Bronchial epithelial cell (primary cell): ENCODE data around the gene IGFBP7. TPM values are rescaled to one million over a fixed set of nuclear protein-coding genes. Genes with fewer than 3 reads are reported as not detected.
A peak's percentile ranks its signal among the peaks of the same experiment; 100 is the strongest.

Experiments used
- DNase-seq: peaks from one replicate; pipeline ENCODE4 v3.0.0-alpha.2; 2010; ENCODE audit warnings: low read depth
- FAIRE-seq: peaks from 2 replicates; lab custom pipeline; 2011; peaks lifted over from hg19 to GRCh38; lab: Jason Lieb, UNC
- H3K27me3 ChIP-seq: 2 replicates; pipeline ENCODE4 v1.5.1; 2011; ENCODE audit warnings: low read length; ENCODE audit not compliant: control insufficient read depth, insufficient read depth
- H3K36me3 ChIP-seq: 2 replicates; pipeline ENCODE4 v1.5.1; 2011; ENCODE audit warnings: low read length; ENCODE audit not compliant: control insufficient read depth, insufficient read depth
- H3K4me3 ChIP-seq: 2 replicates; pipeline ENCODE4 v1.5.1; 2011; ENCODE audit warnings: mild to moderate bottlenecking, low read depth, low read length, control low read depth
- total RNA-seq: library from RNA; depleted of rRNA; stranded (reverse); fragments of >200 nt; gene quantifications from 2 replicates; pipeline ENCODE4 v1.2.1, GENCODE V29; 2014
- TF ChIP-seq, protein P1 (sequence below): IDR thresholded peaks from 2 replicates; pipeline ENCODE4 v1.5.1; 2011; ENCODE audit warnings: mild to moderate bottlenecking, moderate library complexity, low read length, control low read depth, inconsistent platforms; ENCODE audit not compliant: insufficient read depth, severe bottlenecking

The IGFBP7 gene
- total RNA-seq, 1 donor from 2014 or later: 92.9 TPM

DNA sequence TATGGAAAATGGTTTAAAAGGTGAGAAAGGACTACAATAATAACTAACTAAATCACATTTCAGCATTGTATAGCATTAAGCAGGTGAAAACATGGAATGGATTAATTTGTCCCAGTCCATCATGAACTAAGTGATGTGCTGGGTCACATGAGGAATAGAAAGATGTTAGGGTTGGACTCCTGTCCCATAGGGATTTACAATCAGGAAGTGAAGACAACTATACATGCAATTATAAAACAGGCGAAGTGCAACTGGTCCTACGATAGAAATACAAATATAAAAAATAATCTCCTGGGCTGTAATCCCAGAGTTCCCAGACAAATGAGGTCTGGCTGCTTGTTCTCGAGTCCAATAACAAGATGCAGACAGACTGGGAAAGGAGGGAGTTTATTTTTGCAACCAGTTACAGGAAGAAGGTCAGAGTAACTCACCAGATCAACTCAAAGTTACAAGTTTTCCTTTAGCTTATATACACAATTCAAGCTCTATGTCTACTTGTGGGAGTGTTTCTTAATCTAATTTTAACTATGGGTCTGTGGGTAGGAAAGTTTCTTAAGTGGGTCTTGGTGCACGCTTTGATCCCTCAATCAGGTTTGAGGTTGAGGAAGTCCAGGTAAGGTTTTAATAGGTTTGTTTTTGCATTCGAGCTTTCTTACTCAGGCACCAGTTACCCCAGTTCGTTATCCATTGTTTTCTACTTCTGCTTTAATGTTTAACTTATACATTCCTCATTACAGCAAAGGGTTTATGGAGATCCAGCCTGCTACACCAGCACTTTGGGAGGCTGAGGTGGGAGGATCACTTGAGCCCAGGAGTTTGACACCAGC is 50.1 kb downstream of the IGFBP7 start:
- FAIRE-seq: no peak
- TF ChIP-seq, protein P1, sequence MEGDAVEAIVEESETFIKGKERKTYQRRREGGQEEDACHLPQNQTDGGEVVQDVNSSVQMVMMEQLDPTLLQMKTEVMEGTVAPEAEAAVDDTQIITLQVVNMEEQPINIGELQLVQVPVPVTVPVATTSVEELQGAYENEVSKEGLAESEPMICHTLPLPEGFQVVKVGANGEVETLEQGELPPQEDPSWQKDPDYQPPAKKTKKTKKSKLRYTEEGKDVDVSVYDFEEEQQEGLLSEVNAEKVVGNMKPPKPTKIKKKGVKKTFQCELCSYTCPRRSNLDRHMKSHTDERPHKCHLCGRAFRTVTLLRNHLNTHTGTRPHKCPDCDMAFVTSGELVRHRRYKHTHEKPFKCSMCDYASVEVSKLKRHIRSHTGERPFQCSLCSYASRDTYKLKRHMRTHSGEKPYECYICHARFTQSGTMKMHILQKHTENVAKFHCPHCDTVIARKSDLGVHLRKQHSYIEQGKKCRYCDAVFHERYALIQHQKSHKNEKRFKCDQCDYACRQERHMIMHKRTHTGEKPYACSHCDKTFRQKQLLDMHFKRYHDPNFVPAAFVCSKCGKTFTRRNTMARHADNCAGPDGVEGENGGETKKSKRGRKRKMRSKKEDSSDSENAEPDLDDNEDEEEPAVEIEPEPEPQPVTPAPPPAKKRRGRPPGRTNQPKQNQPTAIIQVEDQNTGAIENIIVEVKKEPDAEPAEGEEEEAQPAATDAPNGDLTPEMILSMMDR: no peak
- DNase-seq: no peak

DNA sequence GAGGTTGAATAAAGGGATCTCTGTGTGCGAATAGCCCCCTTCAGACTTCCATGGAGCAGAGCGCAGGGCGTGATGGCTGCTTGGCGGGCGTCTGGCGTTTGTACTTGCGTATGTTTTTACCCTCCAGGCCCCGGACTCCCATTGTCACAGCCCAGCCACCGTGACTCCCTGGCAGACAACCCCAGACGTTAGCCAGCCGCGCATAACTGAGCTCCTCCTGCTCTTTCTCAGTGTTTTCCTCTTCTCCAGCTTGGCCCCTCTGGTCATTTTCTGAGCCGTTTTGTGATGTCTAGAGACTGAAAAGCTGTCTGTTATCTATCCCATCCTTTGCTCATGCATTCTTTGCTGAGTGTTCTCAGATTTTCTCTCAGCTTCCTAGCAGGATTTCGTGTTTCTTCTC is 54.3 kb downstream of the IGFBP7 start:
- TF ChIP-seq, protein P1: no peak
- H3K27me3 ChIP-seq: no peaks in the 10 kb centered on the region
- FAIRE-seq (no peak), DNase-seq (no peak)
- H3K36me3 ChIP-seq: no peaks in the 10 kb centered on the region
- no peak overlapping the region for H3K4me3 ChIP-seq

More for the DNA sequence above, 50.1 kb downstream of the IGFBP7 start:
- Histone ChIP-seq H3K4me3 (no peak overlapping the region), H3K36me3 (no peaks in the 10 kb centered on the region), H3K27me3 (no peaks in the 10 kb centered on the region)

DNA sequence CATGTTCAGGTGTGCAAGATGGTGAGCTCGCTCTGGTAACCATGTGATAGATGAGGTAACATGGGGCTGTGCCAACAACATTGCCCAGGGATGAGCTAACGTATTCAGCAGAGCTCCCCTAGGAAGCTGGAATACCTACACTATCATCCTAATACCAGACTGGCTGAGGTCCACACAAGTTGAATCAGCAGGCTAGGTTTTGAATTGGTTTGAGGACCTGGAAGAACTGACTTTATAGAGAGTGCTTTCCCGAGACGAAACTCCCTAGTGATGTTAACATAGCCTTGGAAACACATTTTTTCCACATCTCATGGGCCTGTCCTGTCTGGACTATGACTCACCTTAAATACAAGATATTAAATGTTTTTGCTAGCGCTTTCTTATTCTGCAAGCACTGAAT is 56.7 kb downstream of the IGFBP7 start:
- DNase-seq (peak; percentile 96), FAIRE-seq (peak; percentile 86)
- TF ChIP-seq, protein P1: no peak
- Histone ChIP-seq H3K36me3 (no peaks in the 10 kb centered on the region), H3K27me3 (no peaks in the 10 kb centered on the region), H3K4me3 (no peak overlapping the region)

DNA sequence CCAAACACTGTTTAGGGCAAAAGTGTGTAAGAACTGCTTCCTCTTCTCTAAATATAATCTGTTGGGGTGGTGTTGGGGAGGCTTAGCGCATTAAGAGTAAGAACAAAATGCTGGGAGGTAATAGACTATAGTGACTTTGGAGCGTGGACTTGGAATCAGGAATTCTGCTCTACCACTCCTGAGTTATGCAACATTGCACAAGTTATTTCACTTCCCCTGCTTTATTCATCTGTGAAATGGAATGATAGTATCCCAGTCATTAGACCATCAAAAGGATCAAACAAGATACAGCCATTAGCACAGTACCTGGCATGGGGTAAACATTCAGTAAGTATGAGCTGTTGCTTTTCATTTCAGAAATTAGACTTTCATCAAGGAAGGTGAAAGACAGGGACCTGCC is 58.7 kb downstream of the IGFBP7 start:
- no peaks in the 10 kb centered on the region for H3K36me3 ChIP-seq
- DNase-seq: no peak
- TF ChIP-seq, protein P1: no peak
- H3K27me3 ChIP-seq: no peaks in the 10 kb centered on the region
- H3K4me3 ChIP-seq: no peak overlapping the region
- FAIRE-seq: no peak

DNA sequence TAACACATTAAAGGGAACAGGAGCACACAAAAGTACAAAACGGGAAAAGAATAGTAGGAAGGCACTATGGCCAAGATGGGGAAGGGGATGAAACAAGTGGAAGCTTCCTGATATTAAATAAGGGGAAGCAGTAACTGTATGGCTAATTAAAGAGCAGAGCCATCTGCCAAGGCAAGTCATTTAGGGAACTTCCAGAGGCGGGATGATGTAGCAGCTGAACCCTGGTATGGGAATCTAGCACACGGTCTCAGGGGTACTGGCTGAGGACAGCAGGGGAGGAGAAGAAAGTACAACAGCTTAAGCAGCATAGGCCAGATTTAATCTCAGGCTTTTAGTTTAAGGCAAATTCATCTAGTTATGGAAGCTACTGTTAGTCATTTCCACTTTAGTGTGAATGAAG is 59.1 kb downstream of the IGFBP7 start:
- TF ChIP-seq, protein P1: no peak
- no peaks in the 10 kb centered on the region for H3K27me3 ChIP-seq
- no peaks in the 10 kb centered on the region for H3K36me3 ChIP-seq
- no peak overlapping the region for H3K4me3 ChIP-seq
- FAIRE-seq (no peak), DNase-seq (no peak)
